Mesothelial cell of epicardium (in vitro differentiated cells): Measurements from ENCODE around the gene SERPINB13. TPM values are rescaled to one million over a fixed set of nuclear protein-coding genes. Genes with fewer than 3 reads are reported as not detected.

Source experiments
- DNase-seq, 2 experiments: peaks; one replicate each; pipeline ENCODE4 v3.0.0; 2021; ENCODE audit warnings: low spot score in 2 of 2; ENCODE audit not compliant: unreplicated experiment in 2 of 2
- H3K27ac Mint-ChIP-seq: 2 replicates; pipeline ENCODE4 v1.8.0; 2021; ENCODE audit warnings: mixed read lengths
- H3K27me3 Mint-ChIP-seq: 2 replicates; pipeline ENCODE4 v1.8.0; 2021; ENCODE audit warnings: low read depth, mixed read lengths
- H3K36me3 Mint-ChIP-seq: 2 replicates; pipeline ENCODE4 v1.8.0; 2021; ENCODE audit warnings: mixed read lengths
- H3K4me1 Mint-ChIP-seq: 2 replicates; pipeline ENCODE4 v1.8.0; 2021; ENCODE audit warnings: mixed read lengths
- H3K4me3 Mint-ChIP-seq: 2 replicates; pipeline ENCODE4 v1.8.0; 2021; ENCODE audit warnings: mild to moderate bottlenecking, moderate library complexity, mixed read lengths
- H3K9me3 Mint-ChIP-seq: 2 replicates; pipeline ENCODE4 v1.8.0; 2021; ENCODE audit warnings: mixed read lengths
- total RNA-seq: library from RNA; stranded (reverse); gene quantifications from 3 replicates; pipeline ENCODE4 v1.2.1, GENCODE V29; 2021
- TF ChIP-seq, protein P1 (sequence below): fragments of 200-600 bp; sonication (generic); IDR thresholded peaks from one replicate; pipeline ENCODE4 v1.5.0; 2021; ENCODE audit warnings: antibody characterized with exemption; ENCODE audit not compliant: unreplicated experiment

SERPINB13 gene
- total RNA-seq, 1 donor from 2014 or later: 0.38 TPM

DNA sequence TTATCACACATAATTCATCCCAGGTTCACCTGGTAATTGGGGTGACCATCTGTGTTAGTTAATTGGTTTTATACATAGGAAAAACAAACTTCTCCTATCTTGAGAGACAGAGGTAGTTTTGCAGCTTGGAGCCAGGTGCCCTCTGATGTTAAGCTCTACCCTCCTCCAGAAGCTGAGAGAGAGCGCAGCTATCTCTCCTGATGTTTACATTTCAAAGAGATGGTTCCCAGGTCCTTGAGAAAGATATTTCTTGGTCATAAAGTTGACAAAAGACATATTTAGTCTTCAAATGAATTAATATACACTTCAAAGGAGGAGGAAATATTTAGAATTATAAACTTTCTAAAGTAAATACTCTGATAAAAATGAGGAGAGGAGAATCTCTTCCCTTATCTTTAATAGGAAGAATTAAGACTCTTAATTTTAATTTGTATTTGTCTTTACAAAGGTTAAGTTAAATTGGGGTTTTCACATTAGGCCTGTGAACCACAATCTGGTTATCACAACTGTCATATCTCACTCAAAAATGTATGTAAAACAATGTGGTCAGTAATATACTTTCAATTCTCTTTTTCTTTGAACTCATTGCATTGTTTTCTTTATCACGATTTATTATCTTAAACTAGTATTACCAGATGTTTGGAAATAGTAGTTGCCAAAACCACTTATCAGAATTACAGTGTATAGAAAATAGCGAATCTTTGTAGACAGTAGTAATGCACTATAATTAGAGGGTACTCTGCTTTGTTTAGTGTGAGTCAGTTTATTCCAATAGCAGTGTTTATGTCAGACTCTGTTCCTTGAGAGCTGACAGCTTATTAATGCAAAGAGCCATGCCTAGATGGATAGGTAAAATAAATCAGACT lies 30.1 kb downstream of the SERPINB13 start:
- no peaks in the 10 kb centered on the region for H3K27me3 Mint-ChIP-seq
- no peak overlapping the region for H3K4me3 Mint-ChIP-seq
- peak overlapping the region; percentile 77 for H3K27ac Mint-ChIP-seq
- TF ChIP-seq, protein P1, sequence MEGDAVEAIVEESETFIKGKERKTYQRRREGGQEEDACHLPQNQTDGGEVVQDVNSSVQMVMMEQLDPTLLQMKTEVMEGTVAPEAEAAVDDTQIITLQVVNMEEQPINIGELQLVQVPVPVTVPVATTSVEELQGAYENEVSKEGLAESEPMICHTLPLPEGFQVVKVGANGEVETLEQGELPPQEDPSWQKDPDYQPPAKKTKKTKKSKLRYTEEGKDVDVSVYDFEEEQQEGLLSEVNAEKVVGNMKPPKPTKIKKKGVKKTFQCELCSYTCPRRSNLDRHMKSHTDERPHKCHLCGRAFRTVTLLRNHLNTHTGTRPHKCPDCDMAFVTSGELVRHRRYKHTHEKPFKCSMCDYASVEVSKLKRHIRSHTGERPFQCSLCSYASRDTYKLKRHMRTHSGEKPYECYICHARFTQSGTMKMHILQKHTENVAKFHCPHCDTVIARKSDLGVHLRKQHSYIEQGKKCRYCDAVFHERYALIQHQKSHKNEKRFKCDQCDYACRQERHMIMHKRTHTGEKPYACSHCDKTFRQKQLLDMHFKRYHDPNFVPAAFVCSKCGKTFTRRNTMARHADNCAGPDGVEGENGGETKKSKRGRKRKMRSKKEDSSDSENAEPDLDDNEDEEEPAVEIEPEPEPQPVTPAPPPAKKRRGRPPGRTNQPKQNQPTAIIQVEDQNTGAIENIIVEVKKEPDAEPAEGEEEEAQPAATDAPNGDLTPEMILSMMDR: no peak
- peaks cover 2% of the 10 kb centered on the region for H3K36me3 Mint-ChIP-seq
- peaks cover 13% of the 10 kb centered on the region for H3K4me1 Mint-ChIP-seq
- DNase-seq: no peak
- H3K9me3 Mint-ChIP-seq: peaks cover 11% of the 10 kb centered on the region

DNA sequence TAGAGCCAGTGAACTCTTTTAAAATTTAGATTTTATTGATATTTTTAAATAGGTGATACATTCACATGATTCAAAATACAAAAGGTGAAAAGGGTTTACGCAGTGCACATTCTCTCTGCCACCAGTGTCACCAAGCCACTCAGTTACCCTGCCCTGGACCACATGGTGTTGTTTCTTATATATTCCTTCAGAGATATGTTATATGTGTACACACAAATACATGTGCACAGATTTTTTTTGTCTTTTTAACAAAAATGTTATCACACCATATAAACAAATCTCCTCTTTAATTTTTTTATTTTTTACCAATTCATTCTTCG lies 30.7 kb downstream of the SERPINB13 start:
- no peak overlapping the region for H3K4me3 Mint-ChIP-seq
- H3K9me3 Mint-ChIP-seq: peaks cover 14% of the 10 kb centered on the region
- H3K4me1 Mint-ChIP-seq: peaks cover 13% of the 10 kb centered on the region
- peaks cover 2% of the 10 kb centered on the region for H3K36me3 Mint-ChIP-seq
- H3K27me3 Mint-ChIP-seq: no peaks in the 10 kb centered on the region
- TF ChIP-seq, protein P1: no peak
- H3K27ac Mint-ChIP-seq: peak overlapping the region; percentile 72
- no peak for DNase-seq

DNA sequence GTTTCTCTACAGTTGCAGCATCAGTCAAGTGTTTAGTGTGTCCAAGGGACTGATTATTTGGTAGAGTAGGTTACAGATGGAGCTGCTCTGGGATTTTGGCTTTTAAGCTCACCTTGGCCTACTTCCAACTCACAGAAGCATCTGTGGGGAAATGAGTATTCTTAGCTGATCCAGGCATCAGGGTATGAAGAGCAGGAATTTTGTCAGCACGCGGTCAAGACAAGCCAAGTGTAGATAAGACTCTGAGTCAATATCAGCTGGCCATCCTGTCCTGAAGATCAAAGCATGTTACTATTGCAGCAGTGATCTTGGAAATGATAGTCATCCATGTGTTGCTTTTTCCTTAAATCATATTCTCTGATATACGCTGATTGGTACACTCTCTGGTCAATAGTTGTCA lies 32.5 kb downstream of the SERPINB13 start:
- Mint-ChIP-seq H3K27me3 (no peaks in the 10 kb centered on the region), H3K27ac (no peak overlapping the region), H3K4me1 (peaks cover 13% of the 10 kb centered on the region), H3K36me3 (peaks cover 2% of the 10 kb centered on the region), H3K9me3 (peaks cover 31% of the 10 kb centered on the region), H3K4me3 (no peak overlapping the region)
- TF ChIP-seq, protein P1: no peak
- DNase-seq: no peak

DNA sequence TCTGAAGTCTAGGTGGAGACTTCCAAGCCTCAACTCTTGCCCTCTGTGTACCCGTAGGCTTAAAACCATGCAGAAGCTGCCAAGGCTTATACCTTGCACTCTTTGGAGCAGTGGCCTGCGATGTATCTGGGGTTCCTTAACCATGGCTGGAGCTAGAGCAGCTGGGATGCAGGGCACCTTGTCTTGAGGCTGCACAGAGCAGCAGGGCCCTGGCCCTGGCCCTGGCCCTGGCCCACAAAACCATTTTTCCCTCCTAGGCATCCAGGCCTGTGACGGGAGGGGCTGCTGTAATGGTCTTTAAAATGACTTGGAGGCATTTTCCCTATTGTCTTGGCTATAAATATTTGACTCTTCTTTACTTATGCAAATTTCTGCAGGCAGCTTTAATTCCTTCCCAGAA lies 37.7 kb downstream of the SERPINB13 start:
- no peaks in the 10 kb centered on the region for H3K27me3 Mint-ChIP-seq
- TF ChIP-seq, protein P1: no peak
- no peak for DNase-seq
- no peak overlapping the region for H3K4me3 Mint-ChIP-seq
- peaks cover 11% of the 10 kb centered on the region for H3K36me3 Mint-ChIP-seq
- H3K9me3 Mint-ChIP-seq: peaks cover 58% of the 10 kb centered on the region
- no peaks in the 10 kb centered on the region for H3K4me1 Mint-ChIP-seq
- no peak overlapping the region for H3K27ac Mint-ChIP-seq

DNA sequence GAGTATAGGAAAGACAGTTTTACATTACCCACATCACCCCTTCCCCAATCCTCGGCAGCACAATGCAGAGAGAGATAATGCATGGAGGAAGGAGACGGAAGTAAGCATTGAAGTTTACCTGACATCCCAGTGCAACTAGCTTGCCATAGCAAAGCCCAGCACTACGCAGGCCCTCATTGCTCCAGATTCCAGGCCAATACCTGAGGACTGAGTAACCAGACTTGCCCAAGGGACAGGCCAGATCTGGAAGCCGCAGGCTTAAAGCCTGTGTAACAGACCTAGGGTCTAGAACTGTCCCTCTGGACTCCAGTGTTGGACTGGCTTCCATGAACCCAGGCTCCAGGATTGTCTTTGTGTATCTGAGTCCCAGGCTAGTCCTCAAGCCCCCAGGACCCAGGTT lies 39.3 kb downstream of the SERPINB13 start:
- peaks cover 10% of the 10 kb centered on the region for H3K36me3 Mint-ChIP-seq
- H3K4me1 Mint-ChIP-seq: no peaks in the 10 kb centered on the region
- TF ChIP-seq, protein P1: no peak
- H3K4me3 Mint-ChIP-seq: no peak overlapping the region
- H3K9me3 Mint-ChIP-seq: peaks cover 64% of the 10 kb centered on the region
- H3K27me3 Mint-ChIP-seq: no peaks in the 10 kb centered on the region
- H3K27ac Mint-ChIP-seq: no peak overlapping the region
- DNase-seq: no peak
